ENCODE measurements around the gene XIRP2. TPM values are rescaled to one million over a fixed set of nuclear protein-coding genes. Genes with fewer than 3 reads are reported as not detected.

The XIRP2 gene
- total RNA-seq, 4 donors from 2014 or later = not detected

DNA sequence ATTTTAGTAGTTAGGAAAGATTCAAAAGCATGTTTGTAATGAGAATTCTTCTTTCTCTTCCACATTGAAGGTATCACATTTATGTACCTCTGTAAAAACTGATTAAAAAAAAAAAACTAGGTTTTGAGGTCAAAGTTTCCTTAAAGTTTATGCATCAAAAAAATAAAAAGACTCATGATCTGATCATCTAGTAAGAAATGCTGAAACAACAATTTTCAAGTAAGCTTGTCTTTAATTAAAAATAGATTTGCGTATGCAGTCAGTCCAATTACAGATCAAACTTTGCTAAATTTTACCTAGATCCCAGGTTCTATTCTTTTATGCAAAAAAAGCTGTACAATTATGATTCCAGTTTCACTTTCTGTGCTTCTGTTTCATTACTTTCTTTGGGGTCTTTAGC, 409.0 kb downstream of the XIRP2 start:
- TF ChIP-seq, protein P1, sequence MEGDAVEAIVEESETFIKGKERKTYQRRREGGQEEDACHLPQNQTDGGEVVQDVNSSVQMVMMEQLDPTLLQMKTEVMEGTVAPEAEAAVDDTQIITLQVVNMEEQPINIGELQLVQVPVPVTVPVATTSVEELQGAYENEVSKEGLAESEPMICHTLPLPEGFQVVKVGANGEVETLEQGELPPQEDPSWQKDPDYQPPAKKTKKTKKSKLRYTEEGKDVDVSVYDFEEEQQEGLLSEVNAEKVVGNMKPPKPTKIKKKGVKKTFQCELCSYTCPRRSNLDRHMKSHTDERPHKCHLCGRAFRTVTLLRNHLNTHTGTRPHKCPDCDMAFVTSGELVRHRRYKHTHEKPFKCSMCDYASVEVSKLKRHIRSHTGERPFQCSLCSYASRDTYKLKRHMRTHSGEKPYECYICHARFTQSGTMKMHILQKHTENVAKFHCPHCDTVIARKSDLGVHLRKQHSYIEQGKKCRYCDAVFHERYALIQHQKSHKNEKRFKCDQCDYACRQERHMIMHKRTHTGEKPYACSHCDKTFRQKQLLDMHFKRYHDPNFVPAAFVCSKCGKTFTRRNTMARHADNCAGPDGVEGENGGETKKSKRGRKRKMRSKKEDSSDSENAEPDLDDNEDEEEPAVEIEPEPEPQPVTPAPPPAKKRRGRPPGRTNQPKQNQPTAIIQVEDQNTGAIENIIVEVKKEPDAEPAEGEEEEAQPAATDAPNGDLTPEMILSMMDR (IDR thresholded peaks at IDR 0.05; ENCODE audit: low read depth) = no peak

DNA sequence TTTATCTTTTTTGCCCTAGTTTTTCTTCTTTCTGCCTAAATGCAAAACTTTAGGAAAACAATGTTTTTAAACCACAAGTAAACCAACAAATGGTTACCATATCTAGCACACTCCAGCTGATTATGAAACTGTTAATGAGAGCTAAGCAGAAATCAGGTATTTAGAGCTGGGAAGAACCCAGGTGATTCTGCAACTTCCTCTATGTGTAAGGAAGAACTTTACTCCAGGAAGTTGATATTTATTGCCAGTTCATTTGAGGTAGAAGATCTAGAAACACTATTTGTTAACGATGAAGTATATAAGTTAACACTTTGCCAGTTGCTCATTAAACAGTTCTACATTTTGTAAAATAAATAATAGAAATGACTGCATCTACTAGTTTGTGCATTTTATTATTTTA, 409.7 kb downstream of the XIRP2 start:
- TF ChIP-seq, protein P1 (IDR thresholded peaks at IDR 0.05; ENCODE audit: low read depth) = no peak

Measured in subcutaneous adipose tissue (tissue), 4 donors.